ENCODE measurements around the gene GAS7. TPM values are rescaled to one million over a fixed set of nuclear protein-coding genes. Genes with fewer than 3 reads are reported as not detected.

The GAS7 gene
- total RNA-seq, 1 donor from 2014 or later = 0.08 TPM

- no peak for DNase-seq (ENCODE audit: low read depth)
These were observed 144.4 kb downstream of the GAS7 start for GRCh38 chr17:10053782-10054540.

DNA sequence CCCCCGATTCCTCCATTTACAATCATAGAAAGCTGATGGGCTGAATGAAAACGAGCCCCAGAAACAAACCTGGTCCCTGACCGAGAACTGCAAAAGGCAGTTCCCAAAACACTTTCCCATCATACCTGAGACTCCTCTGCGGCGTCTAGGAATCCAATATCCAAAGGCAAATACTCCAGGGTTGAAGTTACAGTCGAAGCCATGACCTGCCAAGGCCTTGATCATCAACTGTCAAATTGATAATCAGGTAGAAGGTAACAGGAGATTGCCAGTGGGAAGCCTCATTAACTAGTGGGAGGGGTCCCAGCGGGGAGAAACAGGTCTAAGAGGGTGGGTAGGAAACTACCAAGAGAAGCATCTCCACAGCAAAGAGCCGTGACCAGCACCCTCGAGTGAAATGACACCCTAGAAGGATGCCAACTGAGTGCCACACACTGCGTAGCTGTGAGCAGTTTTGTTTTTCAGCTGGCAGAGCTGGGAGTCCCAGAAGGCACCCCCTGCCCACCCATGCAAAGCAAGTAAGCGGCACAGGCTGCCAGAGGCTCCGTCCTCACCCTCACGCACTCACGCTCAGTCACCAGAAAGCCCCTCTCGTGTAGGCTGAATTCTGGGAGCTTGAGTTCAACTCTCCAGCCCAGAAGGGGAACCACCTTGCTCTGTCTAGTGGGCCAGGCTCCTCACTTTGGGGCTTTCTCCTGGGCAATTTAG is 146.1 kb downstream of the GAS7 start:
- DNase-seq (ENCODE audit: low read depth) = no peak

DNA sequence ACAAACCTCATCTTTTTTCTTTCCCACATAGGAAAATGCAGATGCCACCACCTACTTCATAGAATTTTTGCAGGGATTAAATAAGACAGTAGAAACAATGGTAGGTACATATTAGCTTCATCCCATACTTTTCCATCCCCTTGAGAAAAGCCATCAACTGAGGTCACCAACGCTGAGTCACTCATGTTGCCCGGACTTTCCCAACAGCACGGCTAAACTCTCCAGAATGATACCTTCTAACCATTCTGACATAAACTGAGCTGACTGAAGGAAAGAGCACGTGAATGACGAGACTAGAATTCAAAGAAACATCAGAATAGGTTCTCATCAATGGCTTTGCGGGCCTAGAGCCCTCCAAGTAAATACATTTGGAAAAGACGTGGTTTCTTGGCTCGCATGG is 147.3 kb downstream of the GAS7 start:
- no peak for DNase-seq (ENCODE audit: low read depth)

DNA sequence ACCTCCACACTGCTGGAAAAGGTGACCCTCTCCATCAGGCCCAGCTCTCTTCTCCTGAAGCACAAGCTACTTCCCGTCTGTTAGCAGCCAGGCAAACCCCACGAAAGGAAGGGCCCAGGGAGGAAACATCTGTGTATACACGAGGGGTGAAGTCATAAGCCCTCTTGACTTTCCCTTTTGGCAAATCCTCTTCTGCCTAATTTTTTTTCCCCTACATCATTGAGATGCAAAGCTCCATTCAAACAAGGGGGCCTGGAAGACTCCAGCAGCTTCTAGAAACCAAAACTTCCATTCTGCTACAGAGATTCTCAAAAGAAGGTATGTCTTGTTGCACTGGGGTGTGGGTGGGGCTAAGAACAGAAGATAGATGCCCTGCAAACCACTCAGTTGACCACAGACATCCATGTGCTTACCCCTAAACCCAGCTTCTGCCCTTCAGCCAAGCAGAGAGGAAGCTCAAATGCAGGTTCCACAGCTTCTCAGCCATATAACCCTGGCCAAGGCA is 147.8 kb downstream of the GAS7 start:
- no peak for DNase-seq (ENCODE audit: low read depth)

GRCh38 chr17:10048629-10049350 is 149.6 kb downstream of the GAS7 start:
- DNase-seq (ENCODE audit: low read depth) = no peak

- DNase-seq (ENCODE audit: low read depth) = no peak
These were observed 151.3 kb downstream of the GAS7 start for GRCh38 chr17:10046786-10047785.

DNA sequence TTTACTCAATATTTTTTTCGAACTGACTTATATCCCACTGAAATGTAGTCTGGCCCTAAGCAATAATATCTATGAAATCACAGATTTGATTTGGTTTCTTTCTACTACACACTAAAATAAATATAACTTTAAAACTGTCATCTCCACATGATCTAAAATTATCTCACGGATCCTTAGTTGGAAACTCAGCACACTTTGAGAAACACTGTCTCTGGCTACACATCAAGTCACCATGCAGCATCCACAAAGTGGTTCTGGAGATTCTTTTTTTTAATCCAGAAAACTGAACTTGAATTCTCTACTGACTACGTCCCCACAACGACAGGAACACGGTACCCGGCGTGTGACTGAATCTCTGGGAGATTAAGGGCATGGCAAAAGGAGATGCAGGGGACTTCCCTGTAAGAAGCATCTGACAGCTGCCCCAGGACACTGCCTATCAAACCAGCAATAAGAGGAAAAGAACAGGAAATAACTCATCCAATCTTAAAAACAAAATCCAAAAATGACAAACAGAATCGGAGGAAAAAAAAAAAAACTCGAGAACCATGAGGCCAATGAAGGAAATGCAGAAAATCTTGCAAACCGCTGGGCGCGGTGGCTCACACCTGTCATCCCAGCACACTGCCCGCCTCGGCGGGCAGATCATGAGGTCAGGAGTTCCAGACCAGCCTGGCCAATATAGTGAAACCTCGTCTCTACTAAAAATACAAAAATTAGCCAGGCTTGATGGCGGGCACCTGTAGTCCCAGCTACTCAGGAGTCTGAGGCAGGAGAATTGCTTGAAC is 152.3 kb downstream of the GAS7 start:
- DNase-seq (ENCODE audit: low read depth) = no peak

DNA sequence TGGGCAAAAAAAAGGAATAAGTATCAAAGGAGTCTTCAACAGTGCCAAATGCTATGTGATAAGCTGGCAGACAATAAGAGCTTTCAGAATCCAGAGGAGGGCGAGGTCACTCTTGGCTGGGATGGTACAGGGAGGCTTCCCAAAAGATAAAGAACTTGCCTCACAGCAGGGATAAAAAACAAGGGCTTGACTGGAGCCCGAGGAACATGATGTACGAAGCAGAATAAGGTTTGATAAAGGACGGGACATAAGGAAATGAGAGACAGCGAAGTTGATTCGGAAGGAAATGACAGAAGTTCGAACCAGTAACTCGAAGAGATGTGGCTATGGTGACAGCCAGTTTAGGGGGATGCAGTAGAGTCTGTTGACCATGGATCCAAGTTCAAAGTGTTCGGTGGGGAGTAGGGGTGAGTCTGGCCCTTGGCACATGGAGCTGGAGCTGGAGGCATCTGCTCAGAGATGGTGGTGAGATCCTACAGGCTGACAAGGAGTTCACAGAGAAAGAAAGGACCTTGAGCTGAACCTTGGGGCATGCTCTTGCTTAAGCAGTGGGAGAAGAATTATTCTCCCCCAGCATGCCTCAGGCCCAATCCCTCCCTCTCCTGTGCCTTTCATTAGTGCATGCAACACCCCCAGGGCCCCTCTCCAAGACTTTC is 155.7 kb downstream of the GAS7 start:
- no peak for DNase-seq (ENCODE audit: low read depth)

GRCh38 chr17:10041916-10042588 is 156.4 kb downstream of the GAS7 start:
- no peak for DNase-seq (ENCODE audit: low read depth)

- DNase-seq (ENCODE audit: low read depth) = no peak
These were observed 157.2 kb downstream of the GAS7 start for GRCh38 chr17:10041287-10041612.

- no peak for DNase-seq (ENCODE audit: low read depth)
These were observed 161.8 kb downstream of the GAS7 start for GRCh38 chr17:10036511-10037061.

DNA sequence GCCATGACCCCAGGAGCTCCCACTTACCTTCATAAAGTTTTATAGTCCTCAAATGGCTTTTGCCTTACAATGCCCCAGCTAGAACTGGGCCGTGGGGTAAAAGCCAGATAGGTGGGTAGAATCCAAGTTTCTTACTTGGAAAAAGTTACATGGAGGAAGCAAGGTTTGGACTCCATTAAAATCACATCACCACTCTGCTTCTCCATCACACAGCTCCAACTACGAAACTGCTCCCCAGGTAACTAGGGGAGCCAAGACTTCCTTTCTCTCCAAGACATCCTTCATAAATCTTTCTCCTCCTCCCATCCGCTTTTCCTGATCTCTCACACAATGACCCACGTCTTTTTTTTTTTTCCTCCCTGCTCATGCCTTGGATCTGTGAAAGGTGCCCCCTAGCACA is 162.5 kb downstream of the GAS7 start:
- DNase-seq (ENCODE audit: low read depth) = no peak

DNA sequence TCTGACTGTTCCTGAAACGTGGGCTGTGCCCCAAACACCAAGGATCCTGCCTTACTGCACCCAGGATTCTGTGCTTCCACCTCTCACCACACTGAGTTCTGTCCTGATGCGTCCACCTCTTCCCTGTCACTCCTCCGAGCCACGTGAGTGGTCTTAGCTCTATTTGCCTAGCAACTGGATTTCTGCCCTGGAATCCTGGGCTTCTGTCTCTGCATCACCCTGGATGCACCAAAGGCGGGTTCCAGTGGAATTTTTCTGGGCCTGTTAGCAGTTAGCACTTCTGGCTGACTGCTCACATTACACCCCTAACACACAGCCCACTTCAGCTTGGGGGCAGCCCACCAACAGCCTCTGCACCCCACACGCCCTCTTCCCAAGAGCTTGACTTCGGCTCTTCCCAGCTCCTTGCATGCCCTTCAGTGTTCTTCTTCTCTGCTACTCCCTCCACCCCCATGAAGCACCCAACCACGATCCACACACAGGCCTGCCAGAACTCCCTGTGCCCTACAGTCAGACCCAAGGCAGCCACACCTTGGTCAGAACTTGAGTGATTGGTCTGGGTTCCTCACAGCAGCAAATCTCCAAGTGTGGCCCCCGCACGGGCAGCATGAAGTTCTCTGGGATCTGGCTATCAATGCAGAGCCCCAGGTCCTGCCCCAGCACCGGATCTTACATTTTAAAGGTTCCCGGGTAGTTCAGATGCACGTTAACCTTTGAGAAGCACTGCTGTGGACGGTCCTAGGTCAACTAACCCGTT is 163.5 kb downstream of the GAS7 start:
- no peak for DNase-seq (ENCODE audit: low read depth)

- DNase-seq (ENCODE audit: low read depth) = no peak
These were observed 164.4 kb downstream of the GAS7 start for GRCh38 chr17:10033959-10034358.

DNA sequence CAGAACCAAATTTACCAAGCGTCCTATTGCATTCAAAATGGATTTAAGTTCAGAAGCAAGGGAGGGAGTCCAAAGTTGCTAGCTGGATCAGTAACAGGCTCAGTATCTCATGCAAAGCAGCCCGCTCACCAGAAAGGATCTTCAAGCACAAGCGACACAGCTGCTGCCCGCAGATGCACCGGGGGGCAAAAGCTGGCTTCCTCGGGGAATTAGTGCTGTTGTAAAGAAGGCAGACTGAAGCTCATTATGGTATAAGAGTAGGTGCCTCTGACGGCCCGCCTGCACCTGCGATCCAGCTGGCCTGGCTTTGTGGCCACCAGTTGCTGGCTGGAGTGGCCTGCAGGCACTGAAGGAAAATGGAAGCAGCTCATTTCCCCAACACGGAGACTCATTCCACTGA is 165.0 kb downstream of the GAS7 start:
- DNase-seq (ENCODE audit: low read depth) = no peak

DNA sequence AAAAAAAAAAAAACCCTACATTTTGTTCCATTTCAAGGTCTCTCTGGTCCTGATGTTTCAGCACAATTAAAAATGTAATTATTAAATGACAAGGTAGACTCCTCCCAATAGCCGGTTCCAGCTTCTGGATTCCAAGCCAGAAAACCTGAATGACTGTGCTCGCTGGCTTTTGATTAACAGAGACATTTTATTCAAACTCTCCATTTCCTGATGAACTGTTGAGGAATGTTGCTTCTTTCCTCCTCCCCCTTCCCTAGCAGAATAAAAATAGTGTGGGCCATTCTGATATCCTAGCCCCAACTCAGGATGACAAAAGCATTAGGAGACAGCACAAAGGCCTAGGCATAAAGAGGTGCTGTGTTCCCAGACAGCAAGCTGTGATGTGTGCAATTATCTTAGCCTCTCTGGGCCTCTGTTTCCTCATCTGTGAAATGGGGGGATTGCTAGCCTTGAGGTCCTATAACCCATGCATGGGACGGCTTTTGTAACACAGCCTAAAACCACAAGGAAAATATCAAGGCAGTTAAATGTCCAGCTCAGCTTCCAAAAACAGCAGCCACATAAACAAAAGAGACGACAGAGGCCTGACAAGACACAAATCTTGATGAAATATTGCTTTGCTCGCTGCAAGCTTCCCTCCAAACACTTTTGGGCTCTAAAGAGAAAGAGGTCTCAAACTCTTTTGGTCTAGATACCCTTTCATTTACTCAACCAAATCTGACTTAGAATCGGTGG is 166.1 kb downstream of the GAS7 start:
- DNase-seq (ENCODE audit: low read depth) = no peak

- no peak for DNase-seq (ENCODE audit: low read depth)
These were observed 166.8 kb downstream of the GAS7 start for GRCh38 chr17:10031606-10032005.

Data from myocyte (in vitro differentiated cells).